H9 (cell line): Measurements from ENCODE around the gene KLF18. TPM values are rescaled to one million over a fixed set of nuclear protein-coding genes. Genes with fewer than 3 reads are reported as not detected.

Experiments
- DNase-seq: peaks from one replicate; pipeline ENCODE4 v3.0.0-alpha.2; 2017
- H2AFZ ChIP-seq: one replicate; pipeline ENCODE4 v1.6.1; 2013; ENCODE audit warnings: mild to moderate bottlenecking, low read length, control low read depth, moderate library complexity
- H2AK5ac ChIP-seq: 2 replicates; pipeline ENCODE4 v1.6.1; 2013; ENCODE audit warnings: low read length, control low read depth, mixed read lengths; ENCODE audit not compliant: insufficient read length
- H2BK120ac ChIP-seq: one replicate; pipeline ENCODE4 v1.6.1; 2013; ENCODE audit warnings: low read depth, mild to moderate bottlenecking, low read length, control low read depth, inconsistent platforms; ENCODE audit not compliant: poor library complexity, severe bottlenecking
- H2BK12ac ChIP-seq: 2 replicates; pipeline ENCODE4 v1.6.1; 2013; ENCODE audit warnings: low read length, control low read depth, mixed read lengths, low read depth; ENCODE audit not compliant: insufficient read length
- H2BK15ac ChIP-seq: 2 replicates; pipeline ENCODE4 v1.6.1; 2013; ENCODE audit warnings: low read depth, low read length, control low read depth
- H2BK20ac ChIP-seq: one replicate; pipeline ENCODE4 v1.6.1; 2013; ENCODE audit warnings: low read depth, mild to moderate bottlenecking, low read length, control low read depth, inconsistent platforms; ENCODE audit not compliant: poor library complexity, severe bottlenecking
- H2BK5ac ChIP-seq: 2 replicates; pipeline ENCODE4 v1.6.1; 2013; ENCODE audit warnings: low read length, control low read depth, mixed read lengths; ENCODE audit not compliant: insufficient read length
- H3K14ac ChIP-seq: 2 replicates; pipeline ENCODE4 v1.6.1; 2013; ENCODE audit warnings: low read length, control low read depth; ENCODE audit not compliant: insufficient read depth
- H3K18ac ChIP-seq: 2 replicates; pipeline ENCODE4 v1.6.1; 2013; ENCODE audit warnings: low read depth, mild to moderate bottlenecking, mixed read lengths, low read length, control low read depth; ENCODE audit not compliant: insufficient read length
- H3K23ac ChIP-seq: 2 replicates; pipeline ENCODE4 v1.6.1; 2013; ENCODE audit warnings: low read length, control low read depth, mixed read lengths, low read depth; ENCODE audit not compliant: insufficient read length
- H3K23me2 ChIP-seq: 2 replicates; pipeline ENCODE4 v1.6.1; 2013; ENCODE audit warnings: low read depth, mild to moderate bottlenecking, mixed read lengths, low read length, control low read depth; ENCODE audit not compliant: insufficient read length, poor library complexity, severe bottlenecking
- H3K27ac ChIP-seq: 2 replicates; pipeline ENCODE4 v1.5.1; 2013; ENCODE audit warnings: low read length, control low read depth, mixed read lengths, low read depth; ENCODE audit not compliant: insufficient read length
- H3K27me3 ChIP-seq: 2 replicates; pipeline ENCODE4 v1.6.1; 2013; ENCODE audit warnings: low read length, control low read depth, inconsistent platforms; ENCODE audit not compliant: insufficient read depth
- H3K4ac ChIP-seq: 2 replicates; pipeline ENCODE4 v1.6.1; 2013; ENCODE audit warnings: low read depth, mild to moderate bottlenecking, control low read depth, inconsistent platforms, low read length, moderate library complexity
- H3K4me1 ChIP-seq: 2 replicates; pipeline ENCODE4 v1.6.1; 2013; ENCODE audit warnings: low read length, control low read depth, inconsistent platforms; ENCODE audit not compliant: insufficient read depth
- H3K4me2 ChIP-seq: 2 replicates; pipeline ENCODE4 v1.6.1; 2013; ENCODE audit warnings: low read length, control low read depth, mixed read lengths; ENCODE audit not compliant: insufficient read length, insufficient read depth
- H3K56ac ChIP-seq: 2 replicates; pipeline ENCODE4 v1.6.1; 2013; ENCODE audit warnings: low read depth, mild to moderate bottlenecking, mixed read lengths, low read length, control low read depth; ENCODE audit not compliant: insufficient read length
- H3K79me1 ChIP-seq: 2 replicates; pipeline ENCODE4 v1.6.1; 2013; ENCODE audit warnings: low read depth, mild to moderate bottlenecking, moderate library complexity, low read length, control low read depth, inconsistent platforms; ENCODE audit not compliant: insufficient read depth, poor library complexity, severe bottlenecking
- H3K79me2 ChIP-seq: 2 replicates; pipeline ENCODE4 v1.6.1; 2013; ENCODE audit warnings: low read length, control low read depth, inconsistent platforms; ENCODE audit not compliant: insufficient read depth
- H3K9ac ChIP-seq: 2 replicates; pipeline ENCODE4 v1.6.1; 2013; ENCODE audit warnings: low read length, control low read depth, mixed read lengths; ENCODE audit not compliant: insufficient read length; ENCODE audit errors: extremely low read depth
- H3K9me3 ChIP-seq: one replicate; pipeline ENCODE4 v1.6.1; 2013; ENCODE audit warnings: low read depth, low read length, inconsistent platforms; ENCODE audit not compliant: control insufficient read depth
- H3T11ph ChIP-seq: one replicate; pipeline ENCODE4 v1.6.1; 2013; ENCODE audit warnings: mild to moderate bottlenecking, low read length, control low read depth, inconsistent platforms
- H4K20me1 ChIP-seq: one replicate; pipeline ENCODE4 v1.6.1; 2013; ENCODE audit not compliant: control insufficient read depth, insufficient read length, insufficient read depth
- H4K5ac ChIP-seq: 2 replicates; pipeline ENCODE4 v1.6.1; 2013; ENCODE audit warnings: low read depth, mild to moderate bottlenecking, mixed read lengths, low read length, control low read depth; ENCODE audit not compliant: insufficient read length
- H4K8ac ChIP-seq: replicated peaks from 2 replicates; pipeline ENCODE4 v1.6.1; 2013; ENCODE audit warnings: low read length, control low read depth, mixed read lengths, low read depth; ENCODE audit not compliant: insufficient read length
- H4K91ac ChIP-seq: 2 replicates; pipeline ENCODE4 v1.6.1; 2013; ENCODE audit warnings: low read depth, mild to moderate bottlenecking, moderate library complexity, mixed read lengths, low read length, control low read depth; ENCODE audit not compliant: insufficient read length
- H3K27ac Mint-ChIP-seq, 3 experiments: 2 replicates in 2 of 3; 3 replicates in 1 of 3; pipeline ENCODE4 v1.8.0; 2020 to 2021; ENCODE audit warnings: mixed read lengths in 3 of 3, mild to moderate bottlenecking in 1 of 3, moderate library complexity in 1 of 3
- H3K27me3 Mint-ChIP-seq: 2 replicates; pipeline ENCODE4 v1.8.0; 2021; ENCODE audit warnings: low read depth, mild to moderate bottlenecking, moderate library complexity, mixed read lengths
- H3K36me3 Mint-ChIP-seq, 3 experiments: 2 replicates in 2 of 3; 3 replicates in 1 of 3; pipeline ENCODE4 v1.8.0; 2020 to 2021; ENCODE audit warnings: low read depth in 3 of 3, mixed read lengths in 3 of 3; ENCODE audit not compliant: insufficient read depth in 1 of 3
- H3K4me1 Mint-ChIP-seq, 2 experiments: 2 replicates each; pipeline ENCODE4 v1.8.0; 2020; ENCODE audit warnings: mixed read lengths in 2 of 2
- H3K4me3 Mint-ChIP-seq, 2 experiments: 2 replicates in 1 of 2; 3 replicates in 1 of 2; pipeline ENCODE4 v1.8.0; 2020 to 2021; ENCODE audit warnings: mild to moderate bottlenecking in 2 of 2, mixed read lengths in 2 of 2, moderate library complexity in 1 of 2
- H3K9me3 Mint-ChIP-seq, 2 experiments: 2 replicates in 1 of 2; 3 replicates in 1 of 2; pipeline ENCODE4 v1.8.0; 2020; ENCODE audit warnings: mild to moderate bottlenecking in 2 of 2, mixed read lengths in 2 of 2, moderate library complexity in 1 of 2
- CTCF ChIP-seq: fragments of 200-600 bp; sonication (generic); conservative IDR thresholded peaks from 3 replicates; pipeline ENCODE4 v1.8.0; 2021; ENCODE audit warnings: antibody characterized with exemption, mild to moderate bottlenecking
- WGBS: extraction: QIAGEN DNeasy Blood & Tissue Kit; methylation state at CpG from one replicate; pipeline ENCODE4 v1.1.7; 2013; ENCODE audit warnings: missing lambda C conversion rate, low lambda C conversion rate, mixed read lengths; ENCODE audit not compliant: insufficient read length; ENCODE audit errors: extremely low coverage; 5-methylcytosine and 5-hydroxymethylcytosine counted together
- total RNA-seq: library from RNA; stranded (reverse); gene quantifications from 2 replicates; pipeline ENCODE4 v1.2.1, GENCODE V29; 2021

Gene KLF18
- total RNA-seq, 1 experiment from 2014 or later: 0.07 TPM

GRCh38 chr1:44094047-44094446 is 47.4 kb downstream of the KLF18 start:
- Histone ChIP-seq H3K27ac (no peak overlapping the region), H3K56ac (no peak overlapping the region), H4K8ac (no peak overlapping the region), H4K91ac (no peak overlapping the region), H2AK5ac (no peak overlapping the region), H3K79me1 (no peaks in the 10 kb centered on the region), H3K27me3 (no peaks in the 10 kb centered on the region), H3K23me2 (no peaks in the 10 kb centered on the region), H2AFZ (no peak overlapping the region), H3K23ac (no peak overlapping the region), H2BK15ac (no peak overlapping the region), H3K4me2 (no peak overlapping the region), H3K9me3 (no peaks in the 10 kb centered on the region), H3K4me1 (peaks cover 6% of the 10 kb centered on the region), H4K20me1 (no peaks in the 10 kb centered on the region), H4K5ac (no peak overlapping the region), H3T11ph (no peak overlapping the region), H3K14ac (no peak overlapping the region), H2BK120ac (no peak overlapping the region), H2BK5ac (no peak overlapping the region), H2BK12ac (no peak overlapping the region), H2BK20ac (no peak overlapping the region), H3K79me2 (no peaks in the 10 kb centered on the region), H3K9ac (no peak overlapping the region), H3K18ac (no peak overlapping the region), H3K4ac (no peak overlapping the region)
- H3K27ac Mint-ChIP-seq: no peak overlapping the region
- H3K4me3 Mint-ChIP-seq: no peak overlapping the region
- TF ChIP-seq CTCF: no peak
- H3K9me3 Mint-ChIP-seq: peaks cover 7 to 15% of the 10 kb centered on the region in 2 experiments; a peak in 4 of 5 replicates
- peaks cover 4% of the 10 kb centered on the region; the same call in 1 of the 2 replicates for H3K27me3 Mint-ChIP-seq
- DNase-seq: no peak
- peaks cover 15 to 18% of the 10 kb centered on the region in 2 experiments for H3K4me1 Mint-ChIP-seq
- no CpG with 5 or more reads among the region's 2 CpGs for WGBS
- H3K36me3 Mint-ChIP-seq: peaks cover 0 to 6% (median 3%) of the 10 kb centered on the region in 3 experiments; a peak in 3 of 7 replicates
